Right renal pelvis (tissue), 4 donors: ENCODE measurements around the gene HUS1. TPM values are rescaled to one million over a fixed set of nuclear protein-coding genes. Genes with fewer than 3 reads are reported as not detected.
A peak's percentile ranks its signal among the peaks of the same experiment; 100 is the strongest.
"Not testable (repeated sequence)": the region's sequence is repeated elsewhere in the genome, so short reads cannot be mapped to it uniquely, and the experiment has no call there.

Experiments used
- DNase-seq, 4 donors: peaks; one replicate each; pipeline ENCODE4 v3.0.0-alpha.2; 2013; ENCODE audit warnings: low read depth in 4 of 4, low spot score in 3 of 4, missing footprints in 1 of 4
- polyA plus RNA-seq, 4 donors: library from polyadenylated mRNA; unstranded; fragments of 120-200 nt; gene quantifications; one replicate each; pipeline ENCODE4 v1.2.1, GENCODE V29; 2013; ENCODE audit not compliant: insufficient read length in 4 of 4

HUS1 gene
- polyA plus RNA-seq, 4 donors: 17.7 to 24.3 (median 22.4) TPM

DNA sequence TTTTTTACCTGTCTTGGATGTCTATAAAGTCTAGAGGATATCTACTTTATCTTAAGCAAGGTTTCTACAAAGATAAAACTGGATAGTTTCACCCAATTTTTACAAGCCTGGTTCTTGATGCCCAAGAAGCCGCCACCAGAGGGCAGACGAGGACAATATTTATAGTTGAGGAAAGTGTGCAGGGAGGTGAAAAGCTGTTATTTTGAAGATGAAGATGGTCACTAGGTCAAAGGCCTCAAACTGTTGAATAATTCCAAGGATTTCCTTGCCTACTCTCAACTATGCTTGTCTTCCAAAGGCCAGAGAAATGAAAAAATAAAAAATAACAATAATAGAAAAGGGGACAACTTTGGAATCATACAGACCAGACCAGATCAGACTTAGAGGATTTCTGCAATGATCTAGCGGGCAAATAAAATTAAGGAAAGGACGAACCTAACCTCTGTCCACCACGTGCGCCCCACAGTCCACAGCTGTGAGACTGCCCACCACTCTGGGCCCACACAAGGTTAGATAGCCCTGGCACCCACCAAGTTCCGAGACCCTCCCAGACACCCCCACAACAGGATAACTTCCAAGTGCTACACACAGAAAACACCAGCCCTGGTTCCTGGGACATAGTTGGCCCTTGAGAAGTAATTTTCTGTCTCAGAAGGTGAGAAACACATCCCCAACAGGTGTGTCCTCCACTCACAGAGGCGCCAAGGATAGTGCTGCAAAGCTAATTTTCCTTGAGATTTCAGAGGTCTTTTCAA lies 34.0 kb downstream of the HUS1 start:
- DNase-seq: peak; percentile 36 to 58 (median 45)

DNA sequence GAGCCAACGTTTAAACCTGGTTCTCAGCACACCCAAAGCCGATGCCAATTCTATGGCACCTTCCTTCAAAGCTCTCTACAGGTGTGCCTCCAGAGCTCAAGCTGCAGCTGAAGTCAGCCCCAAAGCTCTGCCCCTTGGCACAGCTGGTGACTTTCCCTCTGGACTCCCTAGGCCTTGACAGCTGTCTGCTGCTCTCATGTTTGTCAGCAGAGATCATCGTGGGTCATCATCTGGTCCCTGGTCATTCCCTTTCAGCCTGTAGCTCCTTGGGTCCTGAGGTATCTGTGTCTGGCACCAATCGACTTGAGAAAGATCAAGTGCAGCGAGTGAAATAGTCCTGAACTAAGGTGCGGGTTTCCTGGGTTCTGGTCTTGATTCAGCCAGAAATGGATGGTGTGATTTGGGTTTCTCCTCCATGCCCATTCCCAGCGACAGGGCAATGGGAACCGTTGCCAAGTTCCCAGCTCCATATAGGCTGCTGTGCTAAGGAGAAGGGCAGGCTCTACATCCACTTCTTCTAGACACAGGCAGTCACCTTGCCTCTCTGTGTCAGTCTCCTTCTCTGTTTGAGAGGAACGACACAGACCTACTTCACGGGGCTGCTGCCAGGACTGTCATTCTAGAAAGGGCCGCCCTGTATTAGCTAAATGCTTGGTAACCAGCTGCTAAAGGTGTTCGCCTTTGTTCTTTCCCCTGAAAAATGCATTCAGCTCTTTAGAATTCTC lies 34.7 kb downstream of the HUS1 start:
- DNase-seq: no peak

DNA sequence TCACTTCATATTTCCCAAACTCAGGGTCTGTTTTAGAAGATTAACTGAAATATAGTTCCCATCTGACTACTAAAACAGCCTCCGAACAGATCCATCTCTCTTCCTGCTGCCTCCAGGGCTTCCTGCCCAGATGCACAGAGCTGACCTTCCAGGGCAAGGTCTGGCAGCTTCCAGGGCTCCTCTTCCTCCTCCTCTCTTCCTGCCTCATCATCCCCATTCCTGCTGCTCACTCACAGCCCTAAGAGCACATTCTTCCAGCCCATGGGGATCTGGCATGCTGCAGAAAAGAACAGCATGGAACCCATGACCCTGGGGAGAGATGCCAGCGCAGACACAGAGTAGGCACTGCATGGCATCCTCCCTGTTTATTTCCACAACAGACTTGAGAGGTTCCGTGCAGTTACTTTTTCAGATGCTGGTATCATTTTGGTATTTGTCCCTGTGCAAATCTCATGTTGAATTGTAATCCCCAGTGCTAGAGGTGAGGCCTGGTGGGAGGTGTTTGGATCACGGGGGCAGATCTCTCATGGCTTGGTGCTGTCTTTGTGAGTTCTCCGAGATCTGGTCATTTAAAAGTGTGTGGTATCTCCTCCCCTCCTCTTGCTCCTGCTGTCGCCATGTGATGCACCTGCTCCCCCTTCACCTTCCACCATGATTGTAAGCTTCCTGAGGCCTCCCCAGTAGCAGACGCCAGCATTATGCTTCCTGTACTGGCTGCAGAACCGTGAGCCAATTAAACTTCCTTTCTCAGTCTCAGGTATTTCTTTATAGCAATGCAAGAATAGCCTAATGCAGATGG lies 35.5 kb downstream of the HUS1 start:
- no peak for DNase-seq

DNA sequence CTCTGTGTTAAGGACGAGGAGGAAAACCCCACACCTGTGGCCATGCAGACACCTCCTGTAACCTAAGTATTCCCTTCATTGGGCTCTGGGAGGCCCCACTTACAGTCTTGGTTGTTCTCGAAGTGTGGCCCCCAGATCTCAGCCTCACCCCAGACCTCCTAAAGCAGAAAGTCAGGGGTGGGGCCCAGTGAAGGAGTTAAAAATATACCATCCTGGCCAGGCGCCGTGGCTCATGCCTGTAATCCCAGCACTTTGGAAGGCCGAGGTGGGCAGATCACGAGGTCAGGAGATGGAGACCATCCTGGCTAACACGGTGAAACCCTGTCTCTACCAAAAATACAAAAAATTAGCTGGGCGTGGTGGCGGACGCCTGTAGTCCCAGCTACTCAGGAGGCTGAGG lies 36.8 kb downstream of the HUS1 start:
- DNase-seq: not testable (repeated sequence)

DNA sequence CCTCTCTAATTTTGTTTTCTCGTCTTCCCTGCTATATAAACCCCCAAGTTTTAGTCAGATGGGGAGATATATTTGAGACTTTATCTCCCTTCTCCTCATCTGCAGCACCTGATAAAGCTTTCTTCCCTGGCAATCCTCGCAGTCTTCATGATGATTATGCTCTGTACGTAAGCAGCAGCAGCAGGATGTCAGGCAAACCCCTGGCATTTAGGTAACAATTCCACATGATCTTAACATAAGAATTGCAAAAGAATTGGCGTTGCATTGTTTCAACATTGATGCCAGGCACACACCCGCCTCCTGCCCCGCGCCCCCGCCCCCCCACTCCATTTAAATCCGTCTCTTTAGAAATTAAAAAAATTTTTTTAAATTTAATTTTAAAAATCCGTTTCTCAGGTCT lies 37.3 kb downstream of the HUS1 start:
- DNase-seq: no peak

DNA sequence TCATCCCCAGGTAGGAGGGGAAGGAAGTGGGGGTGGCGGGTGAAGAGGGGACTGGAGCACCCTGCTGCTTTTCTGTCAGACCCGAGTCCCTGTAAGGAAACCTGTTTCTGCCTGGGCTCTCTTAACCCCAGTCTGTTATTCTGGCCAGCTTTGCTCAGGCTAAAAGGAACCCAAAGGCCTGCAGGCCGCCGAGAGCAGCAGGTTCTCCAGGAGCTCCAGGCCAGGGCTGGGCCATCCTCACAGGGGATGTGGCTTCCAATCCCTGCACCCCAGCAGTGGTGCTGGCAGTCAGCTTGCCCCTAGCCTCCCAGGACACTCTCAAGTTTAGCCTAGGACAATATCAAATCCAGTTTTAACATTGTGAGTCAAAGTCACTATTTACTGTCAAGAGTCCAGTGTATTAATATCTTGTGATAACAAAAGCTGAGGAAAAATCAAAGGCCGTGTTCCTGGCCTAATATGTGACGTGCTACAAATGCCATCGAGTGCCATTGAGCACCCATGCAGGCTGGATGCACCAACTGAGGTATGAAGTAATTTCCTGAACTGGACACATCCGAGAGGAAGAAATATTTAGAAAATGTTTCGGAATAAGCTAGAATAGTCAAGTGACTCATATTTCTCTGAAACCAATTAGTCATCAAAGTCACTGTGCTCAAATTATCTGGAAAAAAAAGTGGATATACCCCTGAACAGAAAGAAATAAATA lies 38.1 kb downstream of the HUS1 start:
- DNase-seq: no peak

DNA sequence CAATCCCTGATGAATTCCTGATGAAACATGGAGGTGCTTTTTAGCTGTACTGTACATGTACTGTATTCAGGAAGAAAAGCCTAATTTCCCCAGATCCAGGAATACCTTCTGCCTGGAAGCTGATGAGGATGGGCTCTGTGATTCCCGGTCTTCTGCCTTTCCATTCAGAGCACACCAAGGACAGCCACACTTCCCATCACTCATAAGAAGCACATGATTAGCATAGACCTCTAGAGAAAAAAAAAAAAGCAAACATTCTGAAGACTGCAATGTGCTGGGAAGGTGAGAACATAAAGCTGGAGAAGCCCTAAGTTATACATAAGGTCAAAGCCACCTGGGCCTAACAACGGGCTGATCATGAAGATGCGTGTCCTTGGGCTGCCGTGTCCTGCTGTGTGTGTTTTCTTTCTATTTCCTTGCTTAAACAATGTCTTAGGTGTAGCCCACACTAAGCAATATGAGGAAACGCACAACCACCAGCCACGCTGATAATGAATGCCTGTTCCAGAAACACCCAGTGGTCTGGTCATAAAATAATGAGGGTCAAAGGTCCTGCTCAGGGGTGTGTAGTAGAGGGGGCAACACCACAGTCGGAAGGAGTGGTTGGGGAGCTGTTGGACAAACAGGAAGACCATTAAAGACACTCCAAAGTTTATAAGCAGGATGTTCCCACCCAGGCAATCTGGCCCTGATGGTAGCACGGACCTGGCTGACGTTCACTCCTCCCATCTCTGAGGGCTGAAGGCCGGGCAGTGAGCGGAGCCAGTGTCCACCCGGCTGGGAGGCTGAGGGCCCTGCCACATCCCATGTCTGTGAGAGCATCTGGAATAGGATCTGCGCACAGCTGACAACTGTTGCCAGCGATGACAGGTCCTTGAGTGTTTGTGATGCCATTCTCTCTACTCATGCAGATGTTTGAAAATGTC lies 39.1 kb downstream of the HUS1 start:
- DNase-seq: no peak

DNA sequence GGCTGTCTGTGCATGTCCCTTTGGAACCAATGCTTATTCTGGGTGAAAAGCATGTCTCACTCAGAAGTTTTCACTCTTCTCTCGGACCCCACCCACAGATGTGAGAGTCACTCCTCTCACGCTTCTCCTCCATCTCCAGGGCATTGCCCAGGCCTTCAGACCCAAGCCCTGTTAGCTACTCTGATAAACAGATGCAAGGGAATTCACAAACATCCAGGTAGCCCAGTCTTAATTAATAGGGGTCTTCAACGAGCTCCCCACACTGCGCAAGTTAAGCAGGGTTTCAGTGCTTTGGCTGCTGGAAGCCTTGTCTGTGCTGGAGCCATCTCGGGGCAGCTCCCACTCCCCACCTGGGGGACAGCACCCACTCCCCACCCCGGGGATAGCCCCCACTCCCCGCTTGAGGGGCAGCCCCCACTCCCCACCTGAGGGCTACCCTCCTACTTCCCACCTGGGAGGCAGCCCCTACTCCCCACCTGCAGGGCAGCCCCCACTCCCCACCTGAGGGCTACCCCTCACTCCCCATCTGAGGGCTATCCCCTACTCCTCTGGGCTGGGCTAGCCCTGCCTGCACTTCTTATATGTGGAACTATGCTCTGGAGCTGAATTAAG lies 39.9 kb downstream of the HUS1 start:
- no peak for DNase-seq

DNA sequence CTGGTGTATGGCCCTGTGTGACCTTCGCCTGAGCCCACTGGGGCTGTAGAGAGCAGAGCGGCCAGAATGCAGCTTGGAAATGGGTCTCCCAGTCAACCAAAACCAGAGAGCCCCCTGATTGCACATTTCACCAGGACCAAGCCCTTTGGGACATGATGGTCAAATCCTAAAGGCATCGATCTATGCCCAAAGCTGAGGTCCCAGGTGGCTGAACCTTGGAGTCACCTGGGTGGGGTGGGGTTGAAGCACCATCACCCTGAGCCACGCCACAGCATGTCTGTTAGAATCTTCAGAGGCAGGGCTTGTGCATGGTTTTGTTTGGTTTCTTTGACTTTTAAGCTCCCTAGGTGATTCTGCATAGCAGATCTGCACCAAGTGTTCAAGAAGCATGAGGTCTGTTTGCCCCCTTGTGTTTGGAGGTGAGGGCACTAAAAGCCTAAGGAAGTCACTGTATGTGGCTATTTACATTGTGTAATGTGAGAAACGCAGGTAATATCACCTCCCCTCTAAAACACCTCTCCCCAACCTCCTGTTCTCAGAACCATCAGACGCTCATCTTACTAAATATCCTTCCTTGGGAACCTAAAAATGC lies 40.7 kb downstream of the HUS1 start:
- no peak for DNase-seq

DNA sequence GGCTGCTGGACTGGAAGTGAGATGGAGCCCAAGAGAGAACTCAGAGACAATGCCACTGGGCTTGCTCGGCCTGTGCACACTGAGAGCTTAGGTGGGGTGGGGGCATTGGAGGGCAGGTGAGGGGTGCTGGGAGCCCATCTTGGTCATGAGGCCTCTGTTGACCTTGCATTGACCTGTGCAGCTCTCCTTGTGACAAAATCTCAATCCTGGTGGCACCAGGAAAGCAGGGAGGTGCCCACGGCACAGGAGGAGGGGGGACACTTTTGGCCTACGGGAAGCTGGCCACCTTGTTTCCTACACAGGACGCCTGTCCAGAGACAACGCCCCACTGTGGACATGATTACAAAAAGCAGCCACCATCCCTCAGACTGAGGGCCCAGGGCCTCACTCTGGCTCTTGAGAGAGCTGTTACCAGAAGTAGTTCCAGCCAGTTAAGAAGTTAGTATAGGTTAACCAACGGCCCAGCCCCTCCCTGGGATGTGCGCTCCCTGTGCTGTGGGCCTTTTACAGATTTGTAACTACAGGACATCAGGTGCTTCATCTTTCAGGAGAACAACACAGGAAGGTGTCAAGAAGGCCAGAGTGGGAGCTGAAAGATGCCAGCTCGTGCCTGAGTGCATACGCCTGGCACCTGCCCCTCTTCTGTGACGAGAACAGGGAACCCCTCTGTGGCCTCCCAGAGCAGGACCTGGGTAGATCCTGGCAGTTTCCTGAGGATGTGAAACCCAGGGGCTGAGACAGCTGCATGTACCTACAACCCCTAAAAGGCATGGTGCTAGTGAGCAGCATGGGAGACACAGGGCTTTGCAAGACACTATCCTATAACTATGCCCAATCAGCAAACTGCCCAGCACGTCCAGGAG lies 41.5 kb downstream of the HUS1 start:
- DNase-seq: no peak

DNA sequence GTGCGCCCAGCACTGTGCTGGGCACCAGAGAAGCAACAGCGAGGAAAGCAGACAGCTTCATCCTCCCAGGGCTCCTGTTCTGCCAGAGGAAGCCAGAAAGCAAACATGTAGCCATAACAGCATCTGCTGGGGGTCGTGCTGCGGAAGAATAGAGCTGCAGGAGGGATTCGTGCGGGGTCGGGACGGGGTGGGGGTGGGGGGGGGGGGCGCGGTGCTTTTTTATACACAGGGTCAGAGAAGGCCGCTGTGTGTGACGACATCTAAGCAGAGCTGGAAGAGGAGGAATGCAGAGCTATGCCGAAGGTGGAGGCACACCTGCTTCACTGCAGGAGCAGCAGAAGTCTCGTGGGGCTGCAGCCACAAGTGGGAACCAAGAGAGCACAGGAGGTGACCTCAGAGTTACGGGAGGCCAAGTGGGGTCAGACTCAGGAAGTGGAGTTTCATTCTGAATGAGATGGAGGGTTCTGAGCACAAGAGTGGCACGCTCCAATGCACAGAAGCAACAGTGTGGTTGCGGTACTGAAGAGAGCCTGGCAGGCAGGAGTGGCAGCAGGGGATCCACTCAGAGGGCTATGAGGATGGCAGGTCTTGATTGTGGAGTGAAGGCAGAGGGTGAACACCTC lies 42.2 kb downstream of the HUS1 start:
- no peak for DNase-seq

DNA sequence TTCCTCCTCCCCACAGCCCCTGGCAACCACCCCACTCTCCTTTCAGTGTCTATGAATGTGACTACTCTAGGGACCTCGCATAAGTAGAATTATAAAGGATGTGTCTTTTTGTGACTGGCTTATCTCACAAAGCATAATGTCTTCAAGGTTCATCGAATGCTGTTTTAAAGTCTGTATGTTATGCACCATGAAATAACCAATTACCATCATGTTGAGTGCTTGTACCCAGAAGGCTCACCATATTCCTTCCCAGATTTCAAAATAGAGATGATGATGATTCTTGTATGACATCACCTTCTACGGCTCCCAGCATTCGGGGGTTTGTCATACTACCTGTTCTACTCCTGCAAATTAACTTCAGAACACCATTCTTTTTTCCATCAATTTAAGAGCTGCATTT lies 43.1 kb downstream of the HUS1 start:
- DNase-seq: no peak

DNA sequence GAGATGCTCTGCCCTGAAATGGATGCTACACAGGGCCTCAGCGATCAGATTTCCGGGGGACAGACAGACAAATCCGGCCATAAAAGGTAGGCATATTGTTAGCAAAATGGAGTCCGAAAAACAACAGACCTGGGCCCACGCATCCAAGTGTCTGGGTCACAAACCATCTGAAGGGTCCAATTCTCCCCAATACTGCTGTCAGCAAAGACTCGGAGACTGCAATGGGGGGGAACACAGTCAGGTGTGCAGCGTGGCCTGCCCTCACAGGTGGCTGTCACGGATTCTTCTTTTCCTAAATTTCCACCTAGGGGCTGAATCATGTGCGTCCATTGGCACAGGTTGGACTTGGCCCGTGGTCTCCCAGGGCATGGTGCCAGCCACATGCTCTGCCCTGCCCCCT lies 44.1 kb downstream of the HUS1 start:
- DNase-seq: no peak

DNA sequence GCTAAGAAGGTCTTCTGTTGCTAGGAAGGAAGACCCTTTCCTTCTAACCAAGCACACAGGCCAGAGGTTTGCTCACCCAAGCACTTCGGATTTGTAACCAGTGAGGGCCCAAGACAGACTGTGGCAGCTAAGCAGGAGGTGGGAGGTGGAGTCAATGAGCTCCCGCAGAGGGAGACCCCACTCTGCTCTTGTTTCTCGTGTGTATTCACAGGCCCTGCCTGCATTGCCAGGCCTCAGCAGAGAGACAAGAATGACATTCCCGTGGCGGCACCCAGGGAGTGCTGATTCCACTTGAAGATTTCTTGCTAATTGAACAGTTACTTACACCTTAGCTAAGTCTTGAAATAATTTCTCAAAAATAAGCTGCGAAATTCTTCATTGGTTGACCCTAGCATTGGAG lies 44.6 kb downstream of the HUS1 start:
- DNase-seq: no peak

DNA sequence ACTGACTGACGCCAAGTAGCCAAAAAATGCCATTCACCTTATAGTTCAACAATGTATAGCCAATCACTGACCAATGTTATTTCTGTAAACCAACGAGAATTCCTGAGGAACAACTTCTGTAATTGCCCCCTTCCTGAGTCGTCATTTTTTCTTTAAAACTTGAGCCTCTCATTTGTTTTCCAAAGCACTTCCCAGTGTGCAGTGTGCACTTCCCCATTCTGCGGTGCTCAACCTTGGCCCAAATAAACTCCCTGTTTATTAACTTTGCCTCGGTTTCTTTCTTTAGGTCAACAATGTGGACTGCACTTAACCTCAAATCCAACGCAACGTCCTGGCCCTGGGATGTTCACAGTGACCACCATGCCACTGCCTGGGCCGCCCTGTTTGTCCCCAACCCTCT lies 46.2 kb downstream of the HUS1 start:
- DNase-seq: no peak

DNA sequence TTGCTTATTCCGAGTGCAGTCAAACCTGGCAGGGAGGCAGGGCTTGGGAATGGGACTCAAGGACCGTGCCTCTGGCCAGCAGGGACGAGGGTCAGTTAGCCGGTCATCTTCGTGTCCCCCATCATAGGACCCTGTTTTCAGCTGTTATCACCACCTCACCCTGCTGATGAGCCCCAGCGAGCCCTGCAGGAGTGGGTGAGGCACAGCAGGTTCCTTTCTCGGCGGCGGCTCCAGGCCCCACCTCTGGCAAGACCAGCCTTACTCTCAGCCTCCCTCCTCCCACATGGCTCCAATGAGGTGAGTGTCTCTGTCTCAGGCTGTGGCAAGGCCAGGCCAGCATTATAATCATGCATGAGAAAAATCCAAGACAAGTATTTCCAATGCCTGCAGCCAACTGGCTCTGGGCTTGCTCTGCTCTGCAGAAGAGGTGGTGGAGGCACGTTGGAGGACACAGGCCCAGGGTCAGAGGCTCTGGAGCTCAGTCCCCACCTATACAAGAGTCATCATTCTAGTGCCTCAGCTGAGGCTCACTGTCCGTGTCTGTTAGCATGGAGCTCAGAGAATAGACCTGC lies 46.9 kb downstream of the HUS1 start:
- DNase-seq: no peak

DNA sequence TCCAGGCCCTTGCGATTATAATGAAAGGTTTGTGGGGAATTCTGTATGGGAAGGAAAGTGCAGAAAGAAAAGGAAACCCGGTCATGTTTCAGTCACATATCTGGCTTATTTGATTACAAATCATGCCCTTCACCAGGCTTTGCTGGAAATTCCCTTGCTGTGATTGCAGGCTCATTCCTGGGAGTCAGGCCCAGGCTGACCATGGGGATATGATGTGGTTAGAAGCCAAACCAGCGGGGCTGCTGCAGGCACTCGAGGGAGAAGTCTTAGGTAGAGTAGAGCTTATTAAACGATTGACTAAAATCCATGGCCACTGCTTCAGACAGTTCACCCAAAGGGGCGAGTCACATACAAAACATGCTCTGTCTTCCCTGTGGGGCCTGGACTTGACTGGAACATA lies 47.4 kb downstream of the HUS1 start:
- DNase-seq: no peak
